ENCODE measurements around the gene SOAT2. TPM values are rescaled to one million over a fixed set of nuclear protein-coding genes. Genes with fewer than 3 reads are reported as not detected.
"Not testable (repeated sequence)": the region's sequence is repeated elsewhere in the genome, so short reads cannot be mapped to it uniquely, and the experiment has no call there.

The SOAT2 gene
- polyA plus RNA-seq, 6 donors from 2014 or later: not detected

DNA sequence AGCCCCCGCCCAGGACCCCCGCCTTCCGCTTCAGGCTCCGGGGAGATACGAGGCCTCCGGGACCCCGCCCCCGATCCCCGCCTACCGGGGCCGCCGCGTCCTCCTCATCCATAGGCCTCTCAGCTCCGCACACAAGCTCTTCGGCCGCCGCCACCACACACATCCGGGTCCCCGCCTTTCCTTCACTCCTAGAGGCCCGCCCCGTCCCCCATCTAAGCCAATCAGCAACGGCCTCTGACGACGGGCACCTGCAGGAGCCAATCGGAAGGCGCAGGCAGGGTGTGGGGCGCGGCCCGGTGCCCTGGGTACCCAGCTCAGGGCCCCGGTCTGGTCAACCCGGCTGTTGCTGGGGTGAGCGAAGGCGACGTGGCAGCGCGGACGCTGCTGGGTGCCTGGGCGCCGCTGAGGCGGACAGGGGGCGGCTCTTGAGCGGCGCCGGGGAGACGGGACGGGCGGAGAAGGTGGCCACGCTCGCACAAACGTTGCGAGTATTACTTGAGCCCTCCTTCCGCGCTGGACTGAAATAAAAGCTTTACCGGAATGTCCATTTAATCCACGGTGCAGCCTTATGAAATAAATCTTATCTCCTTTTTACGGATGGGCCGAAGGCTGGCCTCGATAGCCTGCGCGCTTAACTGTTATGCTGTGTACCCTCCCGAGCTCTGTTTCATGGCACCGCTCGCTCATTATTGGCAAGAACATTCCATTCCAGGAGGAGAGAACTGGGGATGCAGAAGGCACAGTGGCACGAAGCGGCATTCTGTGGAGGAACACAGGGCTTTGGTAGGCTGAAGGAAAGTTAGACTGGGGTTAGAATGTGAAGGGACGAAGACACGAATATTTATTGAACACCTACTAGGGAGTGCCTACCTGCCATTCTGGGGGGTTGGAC is 23.8 kb upstream of the SOAT2 start, which contains the start of gene SPRYD3:
TSS of gene SPRYD3 (minus strand) at position 165 of the 892 bp plus-strand sequence. CDS start at position 108, 57 bp downstream.
- Mint-ChIP-seq H3K4me1 (peaks cover 32 to 56% (median 45%) of the 10 kb centered on the region in 3 donors), H3K4me3 (peak within 1 kb of the TSS; percentile 86 to 98 (median 95)), H3K9me3 (peaks cover 0 to 1% (median 0%) of the 10 kb centered on the region in 7 donors), H3K36me3 (peaks cover 0 to 15% of the 10 kb centered on the region in 2 donors), H3K27ac (peak within 1 kb of the TSS; percentile 80 to 97 (median 94)), H3K27me3 (no peaks in the 10 kb centered on the region)
- DNase-seq: peak; percentile 97
- ATAC-seq (ENCODE audit: low read depth in 2 of 2): peak; percentile 95 to 97

DNA sequence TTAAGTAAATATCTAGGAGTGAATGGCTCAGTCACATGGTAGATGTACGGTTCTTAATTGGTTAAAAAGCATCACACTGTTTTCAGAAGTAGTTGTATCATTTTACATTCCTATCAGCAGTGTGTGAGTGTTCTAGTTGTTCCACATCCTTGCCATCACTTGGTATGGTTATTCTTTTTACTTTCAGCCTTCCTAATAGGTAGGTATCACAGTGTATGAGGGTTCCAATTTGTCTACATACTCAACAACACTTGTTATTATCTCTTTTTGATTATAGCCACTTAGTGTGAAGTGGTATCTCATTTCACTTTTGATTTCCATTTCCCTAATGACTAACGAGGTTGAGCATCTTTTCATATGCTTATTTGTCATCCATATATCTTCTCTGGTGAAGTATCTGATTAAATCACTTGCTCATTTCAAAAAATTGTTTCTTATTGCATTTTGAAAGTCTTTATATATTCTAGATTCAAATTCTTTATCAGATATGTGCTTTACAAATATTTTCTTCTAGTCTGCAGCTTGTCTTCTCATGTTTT is 20.6 kb upstream of the SOAT2 start:
- ATAC-seq (ENCODE audit: low read depth in 2 of 2): no peak
- no peak for DNase-seq
- H3K36me3 Mint-ChIP-seq: no peaks in the 10 kb centered on the region

DNA sequence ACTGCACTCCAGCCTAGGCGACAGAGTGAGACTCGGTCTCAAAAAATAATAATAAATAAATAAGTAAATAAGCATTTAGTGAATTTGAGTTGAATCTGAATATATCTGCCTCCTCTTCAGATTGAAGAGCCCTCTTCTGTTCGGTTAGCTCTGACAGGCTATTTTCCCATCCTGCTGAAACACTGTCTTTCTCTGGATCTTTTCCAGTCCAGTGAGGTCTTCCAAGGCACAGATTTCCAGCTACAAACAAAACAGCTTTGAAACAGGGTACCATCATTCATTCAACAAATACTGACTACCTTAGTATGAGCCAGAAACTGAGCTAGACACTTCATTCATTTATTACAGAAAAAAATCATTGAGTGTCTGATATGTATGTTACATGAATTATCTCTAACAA is 16.9 kb upstream of the SOAT2 start:
- no peak overlapping the region for H3K4me3 Mint-ChIP-seq
- H3K4me1 Mint-ChIP-seq: no peaks in the 10 kb centered on the region
- ATAC-seq (ENCODE audit: low read depth in 2 of 2): no peak

More for the DNA sequence above, 20.6 kb upstream of the SOAT2 start:
- H3K27ac Mint-ChIP-seq: no peak overlapping the region
- peaks cover 14 to 29% (median 29%) of the 10 kb centered on the region in 3 donors for H3K4me1 Mint-ChIP-seq
- peaks cover 4 to 20% (median 17%) of the 10 kb centered on the region in 3 donors for H3K27me3 Mint-ChIP-seq
- H3K4me3 Mint-ChIP-seq: peak overlapping the region in 2 of 8 donors; percentile 15 to 28
- peaks cover 0 to 1% (median 0%) of the 10 kb centered on the region in 7 donors for H3K9me3 Mint-ChIP-seq

DNA sequence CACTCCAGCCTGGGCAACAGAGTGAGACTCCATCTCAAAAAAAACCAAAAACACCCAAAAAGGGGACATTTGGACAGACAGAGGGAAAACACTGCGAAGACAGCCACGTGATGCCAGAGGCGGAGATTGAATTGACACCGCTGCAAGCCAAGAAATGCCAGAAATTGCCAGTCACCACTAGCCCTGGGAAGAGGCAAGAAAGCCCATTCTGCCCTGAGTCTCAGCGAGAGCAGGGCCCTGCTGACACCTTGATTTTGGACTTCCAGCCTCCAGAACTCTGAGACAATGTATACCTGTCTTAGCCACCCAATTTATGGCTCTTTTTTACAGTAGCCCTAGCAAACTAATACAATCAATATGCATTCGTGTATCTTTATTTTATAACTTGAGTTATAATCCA is 13.2 kb upstream of the SOAT2 start:
- H3K4me1 Mint-ChIP-seq: no peaks in the 10 kb centered on the region
- H3K4me3 Mint-ChIP-seq: no peak overlapping the region
- no peak for DNase-seq
- peaks cover 4 to 55% (median 41%) of the 10 kb centered on the region in 3 donors for H3K27me3 Mint-ChIP-seq
- no peak for ATAC-seq (ENCODE audit: low read depth in 2 of 2)
- no peaks in the 10 kb centered on the region for H3K36me3 Mint-ChIP-seq
- no peak overlapping the region for H3K27ac Mint-ChIP-seq
- H3K9me3 Mint-ChIP-seq: no peaks in the 10 kb centered on the region

More for the DNA sequence above, 16.9 kb upstream of the SOAT2 start:
- peaks cover 4 to 40% (median 23%) of the 10 kb centered on the region in 3 donors for H3K27me3 Mint-ChIP-seq
- H3K27ac Mint-ChIP-seq: no peak overlapping the region
- H3K9me3 Mint-ChIP-seq: peaks cover 0 to 1% (median 0%) of the 10 kb centered on the region in 7 donors
- DNase-seq: no peak
- no peaks in the 10 kb centered on the region for H3K36me3 Mint-ChIP-seq

DNA sequence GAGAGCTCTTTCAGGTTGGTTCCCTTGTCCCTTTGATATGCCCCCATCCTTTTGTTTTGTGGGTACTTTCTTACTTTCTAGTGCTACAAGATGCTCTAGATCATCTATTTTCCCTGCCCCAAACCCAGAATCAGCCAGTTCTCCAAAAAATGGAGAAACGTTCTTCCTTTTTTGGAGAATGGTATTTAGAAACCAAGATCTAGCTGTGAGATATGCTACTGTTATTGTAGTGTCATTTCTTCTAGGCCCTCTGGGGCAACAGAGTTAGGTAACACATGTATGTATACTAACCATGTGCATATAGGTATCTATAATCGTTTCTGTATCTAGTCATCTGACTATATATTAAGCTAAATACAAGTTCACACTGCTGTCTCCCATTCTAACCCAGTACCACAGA is 12.7 kb upstream of the SOAT2 start:
- H3K27ac Mint-ChIP-seq: no peak overlapping the region
- no peaks in the 10 kb centered on the region for H3K36me3 Mint-ChIP-seq
- DNase-seq (no peak), ATAC-seq (ENCODE audit: low read depth in 2 of 2) (no peak)
- H3K9me3 Mint-ChIP-seq: no peaks in the 10 kb centered on the region
- H3K4me1 Mint-ChIP-seq: no peaks in the 10 kb centered on the region
- H3K4me3 Mint-ChIP-seq: no peak overlapping the region
- peaks cover 4 to 54% (median 39%) of the 10 kb centered on the region in 3 donors for H3K27me3 Mint-ChIP-seq

DNA sequence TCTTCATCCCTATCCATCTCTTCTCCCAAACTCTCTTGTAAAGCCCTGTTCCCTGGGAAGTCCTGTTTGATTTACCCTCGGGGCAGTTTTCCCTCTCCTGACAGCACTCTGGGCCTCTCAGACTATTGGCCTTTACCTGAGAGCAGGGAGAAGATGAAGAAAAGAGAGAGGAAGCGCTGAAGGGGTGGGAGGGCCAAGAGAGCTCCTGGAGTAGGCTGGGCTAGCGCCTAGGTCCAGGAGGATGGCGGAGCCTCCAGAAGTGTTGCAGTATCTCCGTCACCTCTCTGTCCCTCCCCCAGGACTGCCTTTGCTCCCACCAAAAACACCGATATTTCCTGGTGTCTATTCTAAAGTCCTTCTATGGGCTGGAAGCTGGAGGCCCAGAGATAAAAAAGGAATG is 11.5 kb upstream of the SOAT2 start:
- Mint-ChIP-seq H3K27me3 (peaks cover 5 to 50% (median 35%) of the 10 kb centered on the region in 3 donors), H3K9me3 (no peaks in the 10 kb centered on the region), H3K4me3 (no peak overlapping the region), H3K4me1 (peaks cover 0 to 3% (median under 1%) of the 10 kb centered on the region in 3 donors), H3K27ac (no peak overlapping the region), H3K36me3 (no peaks in the 10 kb centered on the region)
- ATAC-seq (ENCODE audit: low read depth in 2 of 2) (no peak), DNase-seq (no peak)

DNA sequence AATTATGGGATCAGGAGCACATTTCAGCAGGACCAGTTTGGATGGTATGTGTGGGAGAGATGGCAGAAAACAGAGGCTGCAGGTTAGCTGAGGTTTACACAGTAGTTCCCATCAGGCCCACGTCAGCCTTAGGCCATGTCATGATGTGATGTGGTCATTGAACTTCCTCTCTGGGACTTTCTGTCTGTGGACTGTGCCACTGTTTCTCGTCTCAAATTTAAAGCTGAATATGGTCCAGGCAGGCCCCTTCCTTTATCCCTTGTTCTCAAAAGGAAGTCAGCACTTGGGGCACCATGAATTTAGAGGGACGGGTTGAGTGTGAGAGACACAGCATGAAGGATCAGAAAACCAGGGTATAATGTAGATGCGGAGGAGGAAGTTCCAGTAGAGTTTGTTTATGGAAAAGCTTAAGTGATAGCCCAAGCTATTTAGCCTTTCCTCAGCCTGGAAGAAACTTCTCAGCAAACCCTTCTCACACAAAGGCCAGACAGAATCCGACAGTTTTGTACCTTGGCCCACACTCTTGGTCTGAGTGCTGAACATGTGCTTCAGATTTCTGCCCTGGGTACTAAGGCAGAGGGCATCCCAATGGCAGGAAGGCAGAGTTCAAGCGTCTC is 9.4 kb upstream of the SOAT2 start:
- Mint-ChIP-seq H3K9me3 (no peaks in the 10 kb centered on the region), H3K4me3 (peak overlapping the region in 1 of 8 donors; percentile 22), H3K4me1 (peaks cover 16 to 22% (median 18%) of the 10 kb centered on the region in 3 donors), H3K27ac (peak overlapping the region in 1 of 6 donors; percentile 5), H3K27me3 (peaks cover 7 to 48% (median 36%) of the 10 kb centered on the region in 3 donors), H3K36me3 (no peaks in the 10 kb centered on the region)
- DNase-seq (no peak), ATAC-seq (ENCODE audit: low read depth in 2 of 2) (no peak)

DNA sequence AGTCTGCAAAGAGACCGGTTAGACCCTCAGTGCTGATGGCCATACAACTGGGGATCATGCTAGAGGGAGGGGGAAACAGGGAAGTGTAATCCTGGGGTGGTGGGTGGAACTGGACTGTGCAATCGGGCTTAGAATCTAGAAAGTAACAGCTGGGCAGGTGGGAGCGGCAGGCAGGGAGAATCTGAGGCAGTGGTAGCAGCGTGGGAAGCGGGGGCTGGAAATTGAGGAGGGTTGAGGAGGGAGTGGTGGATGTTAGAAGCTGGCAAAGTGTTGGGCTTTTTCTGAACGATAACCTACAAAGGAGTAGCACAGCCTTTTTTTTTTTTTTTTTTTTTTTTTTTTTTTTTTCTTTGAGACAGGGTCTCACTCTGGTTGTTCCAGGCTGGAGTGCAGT is 8.9 kb upstream of the SOAT2 start:
- Mint-ChIP-seq H3K4me3 (peak overlapping the region in 2 of 8 donors; percentile 3 to 22), H3K36me3 (no peaks in the 10 kb centered on the region), H3K4me1 (peaks cover 20 to 27% (median 23%) of the 10 kb centered on the region in 3 donors), H3K27ac (peak overlapping the region in 1 of 6 donors; percentile 5), H3K27me3 (peaks cover 7 to 44% (median 36%) of the 10 kb centered on the region in 3 donors), H3K9me3 (no peaks in the 10 kb centered on the region)
- ATAC-seq (ENCODE audit: low read depth in 2 of 2): no peak
- DNase-seq: no peak

DNA sequence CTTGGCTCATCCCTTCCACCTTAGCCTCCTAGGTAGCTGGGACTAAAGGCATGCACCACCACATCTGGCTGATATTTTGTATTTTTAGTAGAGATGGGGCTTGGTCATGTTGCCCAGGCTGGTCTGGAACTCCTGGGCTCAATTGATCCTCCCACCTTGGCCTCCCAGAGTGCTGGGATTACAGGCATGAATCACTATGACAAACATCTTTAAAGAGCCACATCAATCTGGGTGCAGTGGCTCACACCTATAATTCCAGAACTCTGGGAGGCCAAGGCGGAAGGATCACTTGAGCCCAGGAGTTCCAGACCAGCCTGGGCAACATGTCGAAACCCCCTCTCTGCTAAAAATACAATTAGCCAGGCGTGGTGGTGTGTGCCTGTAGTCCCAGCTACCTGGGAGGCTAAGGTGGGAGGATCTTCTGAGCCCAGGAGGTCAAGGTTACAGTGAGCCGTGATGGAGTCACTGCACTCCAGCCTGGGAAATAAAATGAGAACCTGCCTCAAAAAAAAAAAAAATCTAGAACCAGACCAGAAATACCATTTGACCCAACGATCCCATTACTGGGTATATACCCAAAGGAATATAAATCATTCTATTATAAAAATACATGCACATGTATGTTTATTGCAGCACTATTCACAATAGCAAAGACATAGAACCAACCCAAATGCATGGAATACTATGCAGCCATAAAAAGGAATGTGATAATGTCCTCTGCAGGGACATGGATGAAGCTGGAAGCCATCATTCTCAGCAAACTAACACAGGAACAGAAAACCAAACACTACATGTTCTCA is 8.3 kb upstream of the SOAT2 start:
- H3K27ac Mint-ChIP-seq; H3K36me3 Mint-ChIP-seq; ATAC-seq (ENCODE audit: low read depth in 2 of 2); DNase-seq; H3K9me3 Mint-ChIP-seq: not testable (repeated sequence)
- H3K4me3 Mint-ChIP-seq: peak overlapping the region in 3 of 8 donors; percentile 12 to 22 (median 18)
- peaks cover 7 to 44% (median 36%) of the 10 kb centered on the region in 3 donors for H3K27me3 Mint-ChIP-seq
- H3K4me1 Mint-ChIP-seq: peaks cover 22 to 28% (median 24%) of the 10 kb centered on the region in 3 donors

DNA sequence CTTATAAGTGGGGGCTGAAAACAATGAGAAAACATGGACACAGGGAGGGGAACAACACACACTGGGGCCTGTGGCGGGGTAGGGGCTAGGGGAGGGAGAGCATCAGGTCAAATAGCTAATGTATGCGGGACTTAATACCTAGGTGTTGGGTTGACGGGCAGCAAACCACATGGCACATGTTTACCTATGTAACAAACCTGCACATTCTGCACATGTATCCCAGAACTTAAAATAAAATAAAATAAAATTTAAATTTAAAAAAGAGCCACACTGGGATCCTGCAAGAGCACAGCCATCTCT is 7.7 kb upstream of the SOAT2 start:
- not testable (repeated sequence) for H3K27ac Mint-ChIP-seq; H3K36me3 Mint-ChIP-seq; DNase-seq; ATAC-seq (ENCODE audit: low read depth in 2 of 2); H3K9me3 Mint-ChIP-seq
- Mint-ChIP-seq H3K27me3 (peaks cover 7 to 40% (median 36%) of the 10 kb centered on the region in 3 donors), H3K4me1 (peaks cover 22 to 28% (median 24%) of the 10 kb centered on the region in 3 donors), H3K4me3 (peak overlapping the region in 2 of 8 donors; percentile 12 to 18)

DNA sequence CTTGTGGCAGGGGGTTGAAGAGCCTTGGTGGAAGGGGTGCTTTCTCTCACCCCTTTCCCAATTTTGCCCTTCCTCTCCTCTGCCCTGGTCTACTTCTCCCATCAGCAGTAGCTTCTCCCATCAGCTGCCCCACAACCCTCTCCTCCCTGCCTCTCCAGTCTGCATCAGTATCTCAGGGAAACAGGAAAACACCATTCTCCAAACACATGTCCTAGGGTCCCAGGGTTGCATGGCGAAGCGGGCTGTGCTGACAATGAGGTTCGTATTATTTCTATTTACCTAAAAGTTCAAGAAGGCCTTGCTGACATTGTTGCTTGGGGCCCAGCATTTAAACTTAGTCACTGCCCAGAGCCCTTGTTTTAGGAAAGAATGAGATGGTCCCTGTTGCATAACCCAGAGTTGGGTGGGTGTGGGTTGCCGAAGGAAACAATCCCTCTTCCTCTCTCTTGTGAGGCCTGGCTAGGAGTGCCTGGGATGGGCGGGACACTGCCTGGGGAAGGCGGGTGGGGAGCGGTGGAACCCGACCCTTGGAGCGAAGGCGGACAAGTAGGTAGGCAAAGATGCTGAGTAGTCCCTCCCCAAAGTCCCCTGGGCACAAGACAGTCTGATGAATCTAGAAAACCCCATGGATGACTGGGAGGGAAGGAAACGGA is 7.1 kb upstream of the SOAT2 start:
- Mint-ChIP-seq H3K4me3 (peak overlapping the region in 6 of 8 donors; percentile 2 to 71 (median 65)), H3K36me3 (no peaks in the 10 kb centered on the region), H3K27me3 (peaks cover 7 to 37% (median 35%) of the 10 kb centered on the region in 3 donors), H3K27ac (no peak overlapping the region), H3K9me3 (no peaks in the 10 kb centered on the region), H3K4me1 (peaks cover 22 to 28% (median 24%) of the 10 kb centered on the region in 3 donors)
- no peak for ATAC-seq (ENCODE audit: low read depth in 2 of 2)
- DNase-seq: no peak

DNA sequence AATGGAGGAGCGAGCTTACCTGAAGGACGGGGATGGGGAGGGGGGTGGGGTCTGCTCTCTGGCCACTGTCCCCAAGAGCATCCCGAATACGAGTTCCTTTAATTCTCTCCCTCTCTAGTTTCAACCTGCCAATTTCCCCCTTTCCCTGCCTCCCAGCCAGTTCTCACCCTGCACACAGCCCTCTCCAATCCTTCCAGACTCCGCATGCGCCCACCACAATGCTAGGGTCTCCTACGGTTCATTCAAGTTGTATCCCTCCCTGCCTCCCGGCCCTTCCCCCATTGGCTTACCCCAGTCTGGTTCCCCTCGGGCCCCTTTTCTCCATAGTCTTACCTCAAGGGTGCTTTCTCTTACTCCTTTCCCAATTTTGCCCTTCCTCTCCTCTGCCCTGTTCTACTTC is 6.5 kb upstream of the SOAT2 start:
- Mint-ChIP-seq H3K9me3 (no peaks in the 10 kb centered on the region), H3K27me3 (peaks cover 7 to 32% (median 29%) of the 10 kb centered on the region in 3 donors), H3K27ac (peak overlapping the region in 2 of 6 donors; percentile 14 to 60), H3K36me3 (no peaks in the 10 kb centered on the region), H3K4me1 (peaks cover 22 to 28% (median 24%) of the 10 kb centered on the region in 3 donors), H3K4me3 (peak overlapping the region; percentile 65 to 90 (median 84))
- no peak for DNase-seq
- no peak for ATAC-seq (ENCODE audit: low read depth in 2 of 2)
